CD4-positive, alpha-beta T cell treated with Interferon alpha-2 for 1 hour (primary cell): ENCODE results near the gene TNS2.
A peak's percentile ranks its signal among the peaks of the same experiment; 100 is the strongest.
"Not testable (repeated sequence)": the region's sequence is repeated elsewhere in the genome, so short reads cannot be mapped to it uniquely, and the experiment has no call there.

Experiments used
- DNase-seq, 2 donors: peaks; one replicate each; pipeline ENCODE4 v3.0.0-alpha.2; 2020 to 2022

Gene TNS2

GRCh38 chr12:53069621-53070410 lies 20.0 kb downstream of the TNS2 start:
- DNase-seq: no peak

- no peak for DNase-seq
Measured at GRCh38 chr12:53070877-53071492, 21.1 kb downstream of the TNS2 start.

GRCh38 chr12:53071591-53072551 lies 22.0 kb downstream of the TNS2 start:
- no peak for DNase-seq

- DNase-seq: no peak
Measured at GRCh38 chr12:53073881-53074280, 24.0 kb downstream of the TNS2 start.

- DNase-seq: no peak
Measured at GRCh38 chr12:53074283-53074998, 24.6 kb downstream of the TNS2 start.

- DNase-seq: no peak
Measured at GRCh38 chr12:53074999-53075370, 25.1 kb downstream of the TNS2 start.

- DNase-seq: no peak
Measured at GRCh38 chr12:53076461-53076860, 26.6 kb downstream of the TNS2 start.

- no peak for DNase-seq
Measured at GRCh38 chr12:53077030-53077429, 27.2 kb downstream of the TNS2 start.

GRCh38 chr12:53078425-53079225 lies 28.8 kb downstream of the TNS2 start:
- no peak for DNase-seq

- peak; percentile 96 to 98 for DNase-seq
Measured at GRCh38 chr12:53079226-53080117, 29.6 kb downstream of the TNS2 start, which contains the start of gene SPRYD3. SPRYD3 (minus strand) TSS chr12:53079390; CDS start chr12:53079333, 57 bp downstream.

- DNase-seq: no peak
Measured at GRCh38 chr12:53082637-53083175, 32.8 kb downstream of the TNS2 start.

- no peak for DNase-seq
Measured at GRCh38 chr12:53086361-53086760, 36.5 kb downstream of the TNS2 start.

- no peak for DNase-seq
Measured at GRCh38 chr12:53090105-53090504, 40.2 kb downstream of the TNS2 start.

GRCh38 chr12:53090554-53090953 lies 40.7 kb downstream of the TNS2 start:
- no peak for DNase-seq

- DNase-seq: no peak
Measured at GRCh38 chr12:53091756-53092155, 41.9 kb downstream of the TNS2 start.

- peak in 1 of 2 donors; percentile 26 for DNase-seq
Measured at GRCh38 chr12:53093777-53094393, 44.0 kb downstream of the TNS2 start.

- DNase-seq: no peak
Measured at GRCh38 chr12:53094394-53094787, 44.5 kb downstream of the TNS2 start.

- not testable (repeated sequence) for DNase-seq
Measured at GRCh38 chr12:53094796-53095595, 45.1 kb downstream of the TNS2 start.

- not testable (repeated sequence) for DNase-seq
Measured at GRCh38 chr12:53095596-53095895, 45.7 kb downstream of the TNS2 start.
